Measurements from ENCODE around the gene ELOF1. TPM values are rescaled to one million over a fixed set of nuclear protein-coding genes. Genes with fewer than 3 reads are reported as not detected.

Gene ELOF1
- total RNA-seq, 2 donors from 2014 or later, result 47.8 to 57.5 TPM

DNA sequence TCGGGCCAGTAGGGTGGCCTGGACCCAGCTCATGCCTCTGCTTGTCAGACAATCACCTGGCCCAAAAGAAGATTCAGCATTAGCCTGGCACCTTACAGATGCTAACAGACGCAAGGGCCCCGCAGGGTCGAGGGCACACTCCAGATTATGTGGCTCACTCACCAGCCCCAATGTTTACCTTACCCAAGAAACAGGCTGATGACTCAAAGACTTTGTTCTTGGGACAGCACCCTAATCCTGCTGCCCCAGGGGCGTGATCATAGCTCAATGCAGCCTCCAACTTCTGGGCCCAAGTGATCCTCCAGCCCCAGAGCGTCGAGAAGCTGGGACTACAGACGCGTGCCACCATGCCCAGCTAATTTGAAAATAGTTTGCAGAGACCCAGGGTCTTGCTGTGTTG lies 39.9 kb downstream of the ELOF1 start:
- intact Hi-C loops (cut with DNase I), result no loop called here
- 93% methylated on average over 9 of the region's 9 CpGs for WGBS
- no peak for TF ChIP-seq POLR2A (IDR thresholded peaks at IDR 0.05)
- TF ChIP-seq POLR2AphosphoS5 (IDR thresholded peaks at IDR 0.05), result no peak
- TF ChIP-seq, protein P1, sequence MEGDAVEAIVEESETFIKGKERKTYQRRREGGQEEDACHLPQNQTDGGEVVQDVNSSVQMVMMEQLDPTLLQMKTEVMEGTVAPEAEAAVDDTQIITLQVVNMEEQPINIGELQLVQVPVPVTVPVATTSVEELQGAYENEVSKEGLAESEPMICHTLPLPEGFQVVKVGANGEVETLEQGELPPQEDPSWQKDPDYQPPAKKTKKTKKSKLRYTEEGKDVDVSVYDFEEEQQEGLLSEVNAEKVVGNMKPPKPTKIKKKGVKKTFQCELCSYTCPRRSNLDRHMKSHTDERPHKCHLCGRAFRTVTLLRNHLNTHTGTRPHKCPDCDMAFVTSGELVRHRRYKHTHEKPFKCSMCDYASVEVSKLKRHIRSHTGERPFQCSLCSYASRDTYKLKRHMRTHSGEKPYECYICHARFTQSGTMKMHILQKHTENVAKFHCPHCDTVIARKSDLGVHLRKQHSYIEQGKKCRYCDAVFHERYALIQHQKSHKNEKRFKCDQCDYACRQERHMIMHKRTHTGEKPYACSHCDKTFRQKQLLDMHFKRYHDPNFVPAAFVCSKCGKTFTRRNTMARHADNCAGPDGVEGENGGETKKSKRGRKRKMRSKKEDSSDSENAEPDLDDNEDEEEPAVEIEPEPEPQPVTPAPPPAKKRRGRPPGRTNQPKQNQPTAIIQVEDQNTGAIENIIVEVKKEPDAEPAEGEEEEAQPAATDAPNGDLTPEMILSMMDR (IDR thresholded peaks at IDR 0.05), result no peak

DNA sequence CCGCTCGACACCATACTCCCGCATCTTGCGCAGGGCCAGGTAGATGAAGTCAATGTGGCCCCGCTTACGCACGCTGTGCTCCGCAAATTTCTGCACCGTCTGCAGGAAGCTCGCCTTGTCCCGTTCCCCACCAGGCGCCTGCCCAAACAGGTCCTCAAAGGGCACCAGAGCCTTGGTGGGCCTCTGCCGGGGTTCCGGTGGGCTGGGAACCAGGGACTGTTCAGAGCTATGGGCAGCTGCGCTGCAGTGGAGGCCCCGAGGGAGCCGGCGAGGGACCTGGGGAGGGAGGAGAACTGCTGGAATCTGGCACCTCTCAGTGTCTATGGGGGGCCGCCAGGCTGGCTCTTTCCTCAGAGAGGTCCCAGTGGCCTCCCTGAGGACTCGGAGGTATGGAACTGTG lies 45.1 kb downstream of the ELOF1 start:
- Histone ChIP-seq H3K4me1 (replicated peaks) (no peaks in the 10 kb centered on the region), H3K4me3 (no peak overlapping the region), H3K9me3 (no peaks in the 10 kb centered on the region), H3K36me3 (peaks cover 0 to 10% of the 10 kb centered on the region in 2 donors), H3K27me3 (replicated peaks; ENCODE audit: insufficient read depth) (no peaks in the 10 kb centered on the region), H3K27ac (no peak overlapping the region)
- WGBS, result 92% methylated on average over 20 of the region's 20 CpGs
- TF ChIP-seq, protein P1 (IDR thresholded peaks at IDR 0.05), result no peak
- TF ChIP-seq POLR2A (IDR thresholded peaks at IDR 0.05) (no peak), POLR2AphosphoS5 (IDR thresholded peaks at IDR 0.05) (no peak)
- DNase-seq (ENCODE audit: low spot score), result no peak
- intact Hi-C loops (cut with DNase I), result no loop called here

More for the DNA sequence above, 39.9 kb downstream of the ELOF1 start:
- Histone ChIP-seq H3K27me3 (replicated peaks; ENCODE audit: insufficient read depth) (no peaks in the 10 kb centered on the region), H3K27ac (no peak overlapping the region), H3K4me1 (replicated peaks) (no peaks in the 10 kb centered on the region), H3K36me3 (no peaks in the 10 kb centered on the region), H3K9me3 (no peaks in the 10 kb centered on the region), H3K4me3 (no peak overlapping the region)
- no peak for DNase-seq (ENCODE audit: low spot score)

DNA sequence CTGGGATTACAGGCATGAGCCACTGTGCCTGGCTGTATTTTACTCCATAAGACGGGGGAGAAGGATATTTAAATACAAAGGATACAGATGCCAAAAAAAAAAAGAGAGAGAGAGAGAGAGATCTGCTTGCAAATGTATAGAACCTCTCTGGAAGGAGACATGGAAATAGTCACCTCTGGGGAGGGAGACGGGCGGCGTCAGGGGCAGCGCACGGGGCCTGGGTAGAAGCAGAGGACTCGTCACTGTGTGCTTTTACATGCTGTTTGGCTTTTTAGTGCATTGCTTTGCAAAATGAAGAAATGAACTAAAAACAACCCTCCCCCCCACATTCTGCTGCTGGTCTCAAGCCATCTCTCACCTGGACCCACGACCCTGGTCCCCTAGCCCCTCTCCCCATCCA lies 48.6 kb downstream of the ELOF1 start:
- Histone ChIP-seq H3K27ac (no peak overlapping the region), H3K4me1 (replicated peaks) (no peaks in the 10 kb centered on the region), H3K36me3 (peaks cover 0 to 10% of the 10 kb centered on the region in 2 donors), H3K27me3 (replicated peaks; ENCODE audit: insufficient read depth) (no peaks in the 10 kb centered on the region), H3K9me3 (no peaks in the 10 kb centered on the region), H3K4me3 (no peak overlapping the region)
- no peak for DNase-seq (ENCODE audit: low spot score)
- TF ChIP-seq POLR2A (IDR thresholded peaks at IDR 0.05) (no peak), POLR2AphosphoS5 (IDR thresholded peaks at IDR 0.05) (no peak)
- TF ChIP-seq, protein P1 (IDR thresholded peaks at IDR 0.05), result no peak
- intact Hi-C loops (cut with DNase I), result no loop called here
- WGBS, result 95% methylated on average over 8 of the region's 8 CpGs

DNA sequence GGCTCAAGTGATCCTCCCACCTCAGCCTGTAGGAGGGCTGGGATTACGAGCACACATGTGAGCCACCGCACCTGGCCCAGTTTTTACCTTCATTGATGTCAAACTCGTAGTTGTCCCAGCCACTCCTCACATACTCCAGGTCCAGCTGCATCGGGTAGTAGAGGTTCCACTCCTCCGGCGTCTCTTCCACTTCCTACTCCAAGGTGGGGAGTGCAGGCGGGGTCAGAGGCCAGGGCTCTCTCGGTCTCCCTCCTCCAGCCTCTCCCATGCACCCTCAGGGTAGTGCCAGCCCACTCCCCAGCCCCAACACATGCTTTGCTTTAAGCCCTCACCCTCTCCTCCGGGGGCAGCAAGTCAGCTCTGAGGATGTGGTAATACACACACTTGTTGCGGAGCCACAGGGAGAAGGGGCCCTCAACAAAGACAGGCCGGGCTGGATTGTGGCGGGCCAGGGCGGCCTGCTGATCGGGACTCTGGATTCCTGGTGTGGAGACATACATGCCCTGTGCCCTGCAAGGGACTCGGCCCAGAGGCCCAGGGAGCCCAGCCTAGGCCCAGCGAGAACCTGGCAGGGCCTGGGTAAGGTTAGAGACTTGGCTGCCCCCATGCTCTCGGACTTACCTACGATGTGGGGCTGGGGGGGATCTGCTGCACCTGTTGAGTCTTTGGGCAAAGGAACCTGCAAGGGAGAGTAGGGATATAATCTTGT lies 51.5 kb downstream of the ELOF1 start:
- Histone ChIP-seq H3K36me3 (peaks cover 0 to 10% of the 10 kb centered on the region in 2 donors), H3K27me3 (replicated peaks; ENCODE audit: insufficient read depth) (no peaks in the 10 kb centered on the region), H3K27ac (no peak overlapping the region), H3K4me1 (replicated peaks) (peaks cover 6% of the 10 kb centered on the region), H3K4me3 (no peak overlapping the region), H3K9me3 (no peaks in the 10 kb centered on the region)
- TF ChIP-seq, protein P1 (IDR thresholded peaks at IDR 0.05), result no peak
- TF ChIP-seq POLR2A (IDR thresholded peaks at IDR 0.05), result no peak
- TF ChIP-seq POLR2AphosphoS5 (IDR thresholded peaks at IDR 0.05), result no peak
- DNase-seq (ENCODE audit: low spot score), result no peak
- 87% methylated on average over 18 of the region's 18 CpGs for WGBS
- intact Hi-C loops (cut with DNase I), result no loop called here

DNA sequence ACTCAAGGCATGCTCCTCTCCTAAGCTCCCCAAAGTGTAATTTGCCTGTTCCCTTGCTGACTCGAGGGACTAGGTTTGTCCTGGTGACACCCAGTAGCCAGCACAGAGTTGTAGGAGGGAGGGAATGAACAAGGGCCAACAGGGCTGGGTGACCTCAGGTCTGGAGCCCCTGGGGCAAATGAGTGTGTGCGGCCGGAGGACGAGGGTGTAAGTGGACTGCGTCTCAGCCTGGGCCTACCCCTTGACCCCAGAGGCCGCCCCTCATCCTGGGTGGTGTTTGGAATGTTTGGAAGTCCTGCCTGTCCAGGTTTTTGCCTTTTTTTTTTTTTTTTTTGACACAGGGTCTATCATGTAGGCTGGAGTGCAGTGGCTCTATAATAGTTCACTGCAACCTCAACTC lies 52.1 kb downstream of the ELOF1 start:
- DNase-seq (ENCODE audit: low spot score), result no peak
- intact Hi-C loops (cut with DNase I), result no loop called here
- TF ChIP-seq, protein P1 (IDR thresholded peaks at IDR 0.05), result no peak
- TF ChIP-seq POLR2A (IDR thresholded peaks at IDR 0.05) (no peak), POLR2AphosphoS5 (IDR thresholded peaks at IDR 0.05) (no peak)
- Histone ChIP-seq H3K27me3 (replicated peaks; ENCODE audit: insufficient read depth) (no peaks in the 10 kb centered on the region), H3K9me3 (no peaks in the 10 kb centered on the region), H3K4me3 (no peak overlapping the region), H3K4me1 (replicated peaks) (peaks cover 6% of the 10 kb centered on the region), H3K27ac (no peak overlapping the region), H3K36me3 (peaks cover 0 to 10% of the 10 kb centered on the region in 2 donors)
- WGBS, result 97% methylated on average over 6 of the region's 6 CpGs
